BLaER1 (cell line): ENCODE measurements around the gene ITGB3BP.

Experiments used
- H3K27ac ChIP-seq: shearing (Covaris generic); formaldehyde crosslinking; 2 replicates; pipeline ENCODE4 v1.8.1; 2022
- H3K27me3 ChIP-seq: shearing (Covaris generic); formaldehyde crosslinking; 2 replicates; pipeline ENCODE4 v1.8.1; 2022
- H3K36me3 ChIP-seq: shearing (Covaris generic); formaldehyde crosslinking; 2 replicates; pipeline ENCODE4 v1.8.1; 2022
- H3K4me1 ChIP-seq: shearing (Covaris generic); formaldehyde crosslinking; 2 replicates; pipeline ENCODE4 v1.8.1; 2022
- H3K4me2 ChIP-seq: shearing (Covaris generic); formaldehyde crosslinking; 2 replicates; pipeline ENCODE4 v1.8.1; 2022
- H3K4me3 ChIP-seq: shearing (Covaris generic); formaldehyde crosslinking; 2 replicates; pipeline ENCODE4 v1.8.1; 2022
- H3K9ac ChIP-seq: shearing (Covaris generic); formaldehyde crosslinking; 2 replicates; pipeline ENCODE4 v1.8.1; 2022
- H3K9me3 ChIP-seq: shearing (Covaris generic); formaldehyde crosslinking; 2 replicates; pipeline ENCODE4 v1.8.1; 2022
- H4K20me1 ChIP-seq: shearing (Covaris generic); formaldehyde crosslinking; 2 replicates; pipeline ENCODE4 v1.8.1; 2022
- Cebpa-rat ChIP-seq: shearing (Covaris generic); IDR thresholded peaks from 2 replicates; pipeline ENCODE4 v1.8.1; 2022

The ITGB3BP gene

DNA sequence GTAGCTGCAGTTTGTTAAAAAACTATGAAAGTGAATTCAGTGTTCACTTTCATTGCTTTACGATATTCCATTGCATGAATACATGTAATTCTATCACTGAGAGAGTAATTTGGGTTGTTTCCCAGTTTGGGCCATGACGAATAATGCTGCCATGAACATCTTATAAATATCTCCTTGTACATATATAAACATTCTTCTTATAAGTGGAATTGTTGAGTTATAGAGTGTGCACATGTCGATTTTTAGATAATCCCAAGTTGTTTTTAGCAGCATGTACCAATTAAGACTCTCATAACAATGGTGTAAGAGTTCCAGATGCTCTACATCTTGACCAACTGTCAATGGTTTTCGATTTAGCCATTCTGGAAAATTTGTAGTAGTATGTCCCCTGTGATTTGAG, 114.7 kb downstream of the ITGB3BP start:
- H3K36me3 ChIP-seq = peaks cover 45% of the 10 kb centered on the region
- no peak overlapping the region for H3K4me2 ChIP-seq
- H4K20me1 ChIP-seq = no peaks in the 10 kb centered on the region
- H3K9ac ChIP-seq = no peak overlapping the region
- no peak for TF ChIP-seq Cebpa-rat
- H3K4me1 ChIP-seq = no peaks in the 10 kb centered on the region
- no peak overlapping the region for H3K27ac ChIP-seq
- H3K4me3 ChIP-seq = no peak overlapping the region
- H3K27me3 ChIP-seq = no peaks in the 10 kb centered on the region
- H3K9me3 ChIP-seq = no peaks in the 10 kb centered on the region

DNA sequence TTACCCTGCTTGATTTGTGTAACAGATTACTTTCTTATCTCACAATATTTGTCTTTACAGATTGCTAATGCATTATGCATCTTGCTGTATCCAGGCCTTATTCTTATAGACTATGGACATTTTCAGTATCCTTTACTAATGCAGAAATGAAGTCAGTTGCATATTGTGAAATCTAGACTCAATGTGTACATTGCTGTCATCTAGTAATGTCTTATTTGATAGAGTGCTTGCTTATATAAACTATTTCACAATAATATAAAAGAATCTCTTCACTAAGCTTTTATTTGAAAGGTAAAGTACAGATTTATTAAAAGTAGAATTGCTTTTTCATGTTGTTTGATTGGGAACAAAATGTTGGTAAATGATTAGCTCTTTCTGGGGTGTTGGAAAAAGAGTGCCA, 116.0 kb downstream of the ITGB3BP start:
- Histone ChIP-seq H3K36me3 (peaks cover 43% of the 10 kb centered on the region), H3K27me3 (no peaks in the 10 kb centered on the region), H3K4me2 (no peak overlapping the region), H4K20me1 (no peaks in the 10 kb centered on the region), H3K4me3 (no peak overlapping the region), H3K9ac (no peak overlapping the region), H3K9me3 (no peaks in the 10 kb centered on the region), H3K27ac (no peak overlapping the region), H3K4me1 (no peaks in the 10 kb centered on the region)
- no peak for TF ChIP-seq Cebpa-rat

DNA sequence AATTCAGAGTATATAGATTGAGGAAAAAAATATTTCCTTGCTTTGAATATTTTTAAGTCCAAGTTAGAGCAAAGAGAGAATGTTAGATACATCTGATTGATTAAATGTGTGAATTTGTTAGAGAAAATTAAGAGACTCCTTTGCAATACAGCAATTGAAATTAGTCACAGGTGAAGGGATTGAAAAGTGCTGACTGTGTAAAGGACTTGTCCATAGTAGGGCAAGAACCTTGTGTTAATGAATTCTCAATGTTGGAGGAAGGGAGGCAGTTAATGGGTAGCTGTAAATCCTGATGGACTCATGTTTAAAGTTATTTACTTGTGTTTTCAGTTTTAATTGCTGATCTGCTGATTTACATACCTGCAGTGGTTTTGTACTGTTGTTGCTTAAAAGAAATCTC, 117.0 kb downstream of the ITGB3BP start:
- no peak overlapping the region for H3K4me3 ChIP-seq
- no peak overlapping the region for H3K27ac ChIP-seq
- no peaks in the 10 kb centered on the region for H3K4me1 ChIP-seq
- H3K36me3 ChIP-seq = peaks cover 46% of the 10 kb centered on the region
- H3K9ac ChIP-seq = no peak overlapping the region
- H3K4me2 ChIP-seq = no peak overlapping the region
- no peaks in the 10 kb centered on the region for H4K20me1 ChIP-seq
- TF ChIP-seq Cebpa-rat = no peak
- H3K9me3 ChIP-seq = no peaks in the 10 kb centered on the region
- no peaks in the 10 kb centered on the region for H3K27me3 ChIP-seq

GRCh38 chr1:63405021-63405420, 118.0 kb downstream of the ITGB3BP start:
- no peak overlapping the region for H3K27ac ChIP-seq
- no peak overlapping the region for H3K4me2 ChIP-seq
- no peak overlapping the region for H3K9ac ChIP-seq
- no peaks in the 10 kb centered on the region for H3K9me3 ChIP-seq
- no peaks in the 10 kb centered on the region for H3K4me1 ChIP-seq
- TF ChIP-seq Cebpa-rat = no peak
- H3K36me3 ChIP-seq = peaks cover 47% of the 10 kb centered on the region
- H3K4me3 ChIP-seq = no peak overlapping the region
- no peaks in the 10 kb centered on the region for H4K20me1 ChIP-seq
- H3K27me3 ChIP-seq = no peaks in the 10 kb centered on the region

GRCh38 chr1:63403386-63403785, 119.6 kb downstream of the ITGB3BP start:
- Histone ChIP-seq H3K4me1 (no peaks in the 10 kb centered on the region), H3K9ac (no peak overlapping the region), H3K36me3 (peaks cover 50% of the 10 kb centered on the region), H3K4me2 (no peak overlapping the region), H4K20me1 (no peaks in the 10 kb centered on the region), H3K4me3 (no peak overlapping the region), H3K9me3 (no peaks in the 10 kb centered on the region), H3K27ac (no peak overlapping the region), H3K27me3 (no peaks in the 10 kb centered on the region)
- TF ChIP-seq Cebpa-rat = no peak

GRCh38 chr1:63401945-63402344, 121.1 kb downstream of the ITGB3BP start:
- no peak overlapping the region for H3K4me3 ChIP-seq
- H3K27me3 ChIP-seq = no peaks in the 10 kb centered on the region
- no peaks in the 10 kb centered on the region for H4K20me1 ChIP-seq
- H3K9ac ChIP-seq = no peak overlapping the region
- TF ChIP-seq Cebpa-rat = no peak
- H3K27ac ChIP-seq = no peak overlapping the region
- H3K36me3 ChIP-seq = peaks cover 59% of the 10 kb centered on the region
- H3K4me1 ChIP-seq = no peaks in the 10 kb centered on the region
- no peaks in the 10 kb centered on the region for H3K9me3 ChIP-seq
- H3K4me2 ChIP-seq = no peak overlapping the region
